DOHH2 (cell line): ENCODE measurements around the gene USH2A.

ENCODE experiments used
- H3F3A ChIP-seq: fragments of 200-600 bp; sonication (generic), shearing (Covaris generic); 2 replicates; pipeline ENCODE4 v1.6.0; 2016; ENCODE audit warnings: antibody characterized with exemption, mild to moderate bottlenecking; ENCODE audit not compliant: control insufficient read depth, insufficient read depth
- H3K27ac ChIP-seq: fragments of 200-600 bp; sonication (generic); 2 replicates; pipeline ENCODE4 v1.5.1; 2014; ENCODE audit warnings: low read depth, mild to moderate bottlenecking, low read length, moderate library complexity
- H3K27me3 ChIP-seq: fragments of 200-600 bp; sonication (generic); 2 replicates; pipeline ENCODE4 v1.6.1; 2014; ENCODE audit warnings: mild to moderate bottlenecking, low read length, mixed read lengths; ENCODE audit not compliant: control insufficient read depth
- H3K36me3 ChIP-seq: fragments of 200-600 bp; sonication (generic); 2 replicates; pipeline ENCODE4 v1.6.1; 2014; ENCODE audit warnings: mild to moderate bottlenecking, low read length, moderate library complexity, mixed read lengths; ENCODE audit not compliant: control insufficient read depth
- H3K4me1 ChIP-seq: fragments of 200-600 bp; sonication (generic); 2 replicates; pipeline ENCODE4 v1.6.1; 2014; ENCODE audit warnings: mild to moderate bottlenecking, low read length, mixed read lengths; ENCODE audit not compliant: control insufficient read depth
- H3K4me2 ChIP-seq: fragments of 200-600 bp; sonication (generic); 2 replicates; pipeline ENCODE4 v1.6.0; 2014; ENCODE audit warnings: mild to moderate bottlenecking, low read length, moderate library complexity
- H3K4me3 ChIP-seq: fragments of 200-600 bp; sonication (generic); 2 replicates; pipeline ENCODE4 v1.5.1; 2014; ENCODE audit warnings: mild to moderate bottlenecking, low read length, mixed read lengths
- H3K79me2 ChIP-seq: fragments of 200-600 bp; sonication (generic); 2 replicates; pipeline ENCODE4 v1.6.1; 2014; ENCODE audit warnings: mild to moderate bottlenecking, low read length, mixed read lengths; ENCODE audit not compliant: control insufficient read depth
- H3K9me2 ChIP-seq: fragments of 200-600 bp; sonication (generic); replicated peaks from 2 replicates; pipeline ENCODE4 v1.6.1; 2014; ENCODE audit warnings: mild to moderate bottlenecking, low read length, mixed read lengths; ENCODE audit not compliant: control insufficient read depth
- H3K9me3 ChIP-seq: fragments of 200-600 bp; sonication (generic); 2 replicates; pipeline ENCODE4 v1.6.1; 2014; ENCODE audit warnings: antibody characterized with exemption, low read length, mixed read lengths; ENCODE audit not compliant: control insufficient read depth, insufficient read depth
- H4K20me1 ChIP-seq: fragments of 200-600 bp; sonication (generic); 2 replicates; pipeline ENCODE4 v1.6.0; 2014; ENCODE audit warnings: low read depth, mild to moderate bottlenecking, antibody characterized with exemption, low read length, moderate library complexity; ENCODE audit not compliant: control insufficient read depth, insufficient read depth
- EZH2phosphoT487 ChIP-seq: fragments of 200-600 bp; sonication (generic); IDR thresholded peaks from 2 replicates; pipeline ENCODE4 v1.6.1; 2017; ENCODE audit warnings: borderline replicate concordance, mild to moderate bottlenecking, antibody characterized with exemption, low read length, moderate library complexity, mixed read lengths
- TF ChIP-seq, protein P1 (sequence below): fragments of 200-600 bp; sonication (generic); IDR thresholded peaks from one replicate; pipeline ENCODE4 v1.5.1; 2014; ENCODE audit warnings: antibody characterized with exemption, mild to moderate bottlenecking, low read depth, low read length; ENCODE audit not compliant: poor library complexity, severe bottlenecking

Gene USH2A

DNA sequence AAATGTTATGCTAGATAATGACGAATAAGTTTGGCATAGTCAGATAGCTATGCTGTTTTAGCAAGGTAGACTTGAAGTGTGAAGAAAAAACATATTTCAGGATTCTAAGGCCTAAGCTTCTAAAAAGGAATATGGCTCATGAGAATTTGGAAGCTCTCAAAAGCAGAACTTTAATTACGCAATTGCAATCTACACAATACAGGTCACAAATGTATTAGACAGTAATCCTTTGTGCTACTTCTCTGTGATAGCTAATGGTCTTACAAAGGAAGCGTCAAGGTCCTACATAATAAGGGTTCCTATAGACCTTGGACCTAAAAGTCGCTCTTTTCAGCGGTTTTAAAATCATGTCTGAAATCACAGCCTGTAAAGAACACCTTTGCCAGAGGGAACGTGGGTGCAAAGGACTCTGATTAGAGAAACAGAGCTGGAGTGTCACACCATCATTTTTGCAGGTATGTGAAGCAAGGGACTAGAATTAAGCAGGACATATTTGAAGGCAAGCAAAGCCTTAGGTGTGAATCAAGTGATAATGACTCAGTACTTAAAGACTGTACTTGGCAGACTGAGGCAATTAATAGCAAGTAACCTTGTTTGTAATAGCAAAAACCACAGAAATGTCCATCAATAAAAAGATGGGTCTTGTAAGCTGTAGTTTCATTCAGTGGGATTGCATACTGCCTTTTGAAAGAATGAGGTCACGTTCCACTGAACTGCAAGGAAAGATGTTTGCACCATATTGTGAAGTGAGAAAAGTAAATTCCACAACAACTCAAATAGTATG lies 436.0 kb downstream of the USH2A start:
- TF ChIP-seq, protein P1, sequence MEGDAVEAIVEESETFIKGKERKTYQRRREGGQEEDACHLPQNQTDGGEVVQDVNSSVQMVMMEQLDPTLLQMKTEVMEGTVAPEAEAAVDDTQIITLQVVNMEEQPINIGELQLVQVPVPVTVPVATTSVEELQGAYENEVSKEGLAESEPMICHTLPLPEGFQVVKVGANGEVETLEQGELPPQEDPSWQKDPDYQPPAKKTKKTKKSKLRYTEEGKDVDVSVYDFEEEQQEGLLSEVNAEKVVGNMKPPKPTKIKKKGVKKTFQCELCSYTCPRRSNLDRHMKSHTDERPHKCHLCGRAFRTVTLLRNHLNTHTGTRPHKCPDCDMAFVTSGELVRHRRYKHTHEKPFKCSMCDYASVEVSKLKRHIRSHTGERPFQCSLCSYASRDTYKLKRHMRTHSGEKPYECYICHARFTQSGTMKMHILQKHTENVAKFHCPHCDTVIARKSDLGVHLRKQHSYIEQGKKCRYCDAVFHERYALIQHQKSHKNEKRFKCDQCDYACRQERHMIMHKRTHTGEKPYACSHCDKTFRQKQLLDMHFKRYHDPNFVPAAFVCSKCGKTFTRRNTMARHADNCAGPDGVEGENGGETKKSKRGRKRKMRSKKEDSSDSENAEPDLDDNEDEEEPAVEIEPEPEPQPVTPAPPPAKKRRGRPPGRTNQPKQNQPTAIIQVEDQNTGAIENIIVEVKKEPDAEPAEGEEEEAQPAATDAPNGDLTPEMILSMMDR, result no peak
- Histone ChIP-seq H3K9me2 (no peaks in the 10 kb centered on the region), H3K27me3 (no peaks in the 10 kb centered on the region), H3K79me2 (no peaks in the 10 kb centered on the region), H3K9me3 (no peaks in the 10 kb centered on the region), H3K27ac (no peak overlapping the region), H3K36me3 (no peaks in the 10 kb centered on the region), H3K4me2 (no peak overlapping the region), H3F3A (no peaks in the 10 kb centered on the region), H4K20me1 (no peaks in the 10 kb centered on the region), H3K4me3 (no peak overlapping the region), H3K4me1 (no peaks in the 10 kb centered on the region)

DNA sequence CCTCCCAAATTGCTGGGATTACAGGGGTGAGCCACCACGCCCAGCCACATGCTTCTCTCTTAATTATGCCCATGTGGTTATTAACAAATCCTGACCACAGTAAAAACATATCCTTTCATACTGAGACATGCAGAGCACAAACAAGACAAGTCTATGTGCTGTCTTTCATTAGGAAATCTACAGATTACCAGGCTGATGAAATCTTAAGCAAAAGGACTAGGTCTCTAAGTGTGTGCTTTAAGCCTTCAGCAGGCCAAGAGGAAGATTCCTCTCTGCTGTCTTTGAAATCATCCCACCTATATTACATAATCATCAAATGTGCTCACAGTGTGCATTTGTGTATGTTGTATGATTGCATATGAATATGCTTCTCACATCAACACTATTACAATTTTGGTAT lies 436.8 kb downstream of the USH2A start:
- H3K27ac ChIP-seq, result no peak overlapping the region
- H3F3A ChIP-seq, result no peaks in the 10 kb centered on the region
- no peak for TF ChIP-seq EZH2phosphoT487
- TF ChIP-seq, protein P1, result no peak

DNA sequence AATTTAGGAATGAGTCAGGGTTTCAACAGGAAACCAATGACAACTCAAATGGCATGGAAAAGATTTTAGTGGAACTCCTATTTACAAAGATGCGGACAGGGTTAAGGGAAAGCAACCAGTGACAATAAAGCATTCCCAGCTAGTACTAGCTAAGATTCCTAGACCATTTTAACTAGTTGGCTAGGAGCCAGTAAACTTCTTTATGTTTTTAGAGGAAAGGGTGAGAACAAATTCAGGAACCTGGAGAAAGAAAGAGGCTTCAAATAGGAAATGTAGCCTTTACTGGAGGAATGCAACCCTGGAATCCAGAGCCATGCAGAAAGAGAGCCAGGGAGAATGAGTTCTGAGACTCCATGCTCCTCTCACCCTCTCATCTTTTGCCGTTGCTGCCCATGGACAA lies 439.6 kb downstream of the USH2A start:
- TF ChIP-seq, protein P1, result no peak
- TF ChIP-seq EZH2phosphoT487, result no peak
- no peaks in the 10 kb centered on the region for H3F3A ChIP-seq

More for the DNA sequence above, 436.8 kb downstream of the USH2A start:
- no peaks in the 10 kb centered on the region for H3K9me2 ChIP-seq
- no peaks in the 10 kb centered on the region for H3K9me3 ChIP-seq
- H3K79me2 ChIP-seq, result no peaks in the 10 kb centered on the region
- no peaks in the 10 kb centered on the region for H3K27me3 ChIP-seq
- H3K4me2 ChIP-seq, result no peak overlapping the region
- no peaks in the 10 kb centered on the region for H3K4me1 ChIP-seq
- no peak overlapping the region for H3K4me3 ChIP-seq
- H3K36me3 ChIP-seq, result no peaks in the 10 kb centered on the region
- no peaks in the 10 kb centered on the region for H4K20me1 ChIP-seq

More for the DNA sequence above, 439.6 kb downstream of the USH2A start:
- H4K20me1 ChIP-seq, result no peaks in the 10 kb centered on the region
- H3K4me1 ChIP-seq, result no peaks in the 10 kb centered on the region
- no peaks in the 10 kb centered on the region for H3K36me3 ChIP-seq
- no peaks in the 10 kb centered on the region for H3K27me3 ChIP-seq
- no peaks in the 10 kb centered on the region for H3K9me3 ChIP-seq
- H3K79me2 ChIP-seq, result no peaks in the 10 kb centered on the region
- H3K4me3 ChIP-seq, result no peak overlapping the region
- H3K9me2 ChIP-seq, result no peaks in the 10 kb centered on the region
- H3K27ac ChIP-seq, result no peak overlapping the region
- H3K4me2 ChIP-seq, result no peak overlapping the region
